ENCODE results near the gene CHRNE. TPM values are rescaled to one million over a fixed set of nuclear protein-coding genes. Genes with fewer than 3 reads are reported as not detected.
"Not testable (repeated sequence)": the region's sequence is repeated elsewhere in the genome, so short reads cannot be mapped to it uniquely, and the experiment has no call there.

The CHRNE gene
- polyA plus RNA-seq, 4 donors, result 1.4 to 2.0 (median 1.7) TPM

DNA sequence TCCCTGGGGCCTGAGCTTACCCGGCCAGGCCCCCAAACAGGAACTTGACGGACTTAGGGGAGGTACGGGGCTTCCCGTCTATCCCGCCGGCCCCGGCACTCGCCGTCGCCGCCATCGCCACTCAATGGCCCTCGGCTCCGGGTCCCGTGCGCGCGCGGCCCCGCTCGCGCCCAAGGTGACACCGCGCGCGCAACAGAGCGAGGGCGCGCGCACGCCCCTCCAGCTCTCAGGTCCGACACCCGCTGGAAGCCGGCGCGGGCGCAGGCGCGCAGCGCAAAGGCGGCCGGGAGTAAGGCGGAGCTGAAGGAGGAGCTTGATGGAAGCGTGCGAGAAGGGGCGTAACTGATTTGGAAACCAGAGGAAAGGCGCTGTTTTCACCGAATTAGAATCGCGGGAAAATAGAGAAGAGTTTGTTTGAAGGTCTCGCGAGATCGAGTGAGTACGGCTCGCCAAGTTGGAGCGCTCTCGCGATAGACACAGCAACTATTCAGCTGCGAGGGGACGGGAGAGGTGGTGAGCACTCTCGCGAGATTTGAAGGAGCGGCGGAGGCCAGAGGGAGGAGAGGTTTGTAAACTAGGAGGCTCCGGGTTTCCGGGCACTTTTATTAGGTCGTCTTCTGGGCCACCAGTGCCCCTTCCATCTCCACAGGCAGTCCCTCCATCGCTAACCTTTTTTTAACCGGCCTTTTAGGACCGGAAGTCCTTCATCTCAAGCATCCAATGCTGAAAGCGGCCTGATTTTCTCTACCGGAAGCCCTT lies 37.1 kb upstream of the CHRNE start, which contains the start of the genes RNF167 and SLC25A11:
Gene RNF167 (plus strand): TSS at position 473 of the 759 bp plus-strand sequence. CDS start 642 bp downstream, outside the sequence.
Gene SLC25A11 (minus strand): TSS at position 251 of the 759 bp plus-strand sequence. CDS start 136 bp downstream, at position 115.
- peak; percentile 98 to 99 (median 98) for DNase-seq (ENCODE audit: low read depth in 4 of 4, low spot score in 3 of 4)

DNA sequence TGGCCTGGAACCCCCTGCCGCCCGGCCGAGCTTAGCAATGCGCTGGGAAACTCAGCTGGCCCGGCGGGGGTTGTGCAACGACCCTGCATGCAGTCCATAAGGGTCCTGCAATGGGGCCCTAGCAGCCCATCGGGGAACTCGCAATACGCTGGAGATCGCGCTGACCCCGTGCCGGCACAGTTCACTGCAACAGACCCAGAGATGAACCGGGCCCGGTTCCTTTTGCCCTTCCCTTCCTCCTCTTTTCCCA lies 36.6 kb upstream of the CHRNE start:
- DNase-seq (ENCODE audit: low read depth in 4 of 4, low spot score in 3 of 4), result no peak

DNA sequence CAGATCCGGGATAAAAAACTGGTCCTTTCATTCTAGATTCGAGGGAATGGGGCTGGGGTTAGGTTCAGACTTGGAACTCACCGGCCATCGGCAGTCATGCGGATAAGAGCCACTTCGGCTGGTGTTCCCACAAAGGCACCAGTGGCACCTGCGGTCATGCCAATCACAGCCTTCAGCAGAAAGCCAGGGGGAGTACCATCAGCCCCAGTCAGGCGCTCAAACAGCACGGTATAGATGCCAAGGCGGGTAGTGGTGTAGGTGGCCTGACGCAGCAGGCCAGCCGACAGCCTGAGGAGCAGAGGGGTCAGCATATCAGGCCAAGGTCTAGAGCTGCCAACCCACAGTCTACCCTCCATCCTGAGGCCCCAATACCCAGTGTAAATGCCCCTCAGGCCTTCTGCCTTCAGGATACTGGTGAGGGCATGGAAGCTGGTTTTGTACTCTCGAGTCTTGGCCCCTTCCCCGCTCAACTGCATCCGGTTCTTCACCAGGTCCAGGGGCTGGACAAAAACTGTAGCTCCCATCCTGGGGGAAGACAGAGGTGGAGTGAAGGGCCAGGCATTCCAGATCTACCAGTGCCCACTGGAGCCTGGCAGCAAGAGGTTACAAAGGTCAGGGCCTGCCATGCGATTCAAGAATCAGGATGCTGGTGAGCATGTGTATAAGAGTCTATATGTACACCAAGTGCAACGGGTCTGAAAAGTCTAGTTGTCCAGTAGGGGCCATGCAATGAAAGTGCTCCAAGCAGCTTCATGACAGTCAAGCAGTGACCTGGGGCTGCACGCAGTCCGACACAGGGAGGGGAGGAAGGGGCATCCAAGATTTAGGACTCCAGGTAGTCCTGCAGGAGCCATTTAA lies 36.0 kb upstream of the CHRNE start:
- no peak for DNase-seq (ENCODE audit: low read depth in 4 of 4, low spot score in 3 of 4)

DNA sequence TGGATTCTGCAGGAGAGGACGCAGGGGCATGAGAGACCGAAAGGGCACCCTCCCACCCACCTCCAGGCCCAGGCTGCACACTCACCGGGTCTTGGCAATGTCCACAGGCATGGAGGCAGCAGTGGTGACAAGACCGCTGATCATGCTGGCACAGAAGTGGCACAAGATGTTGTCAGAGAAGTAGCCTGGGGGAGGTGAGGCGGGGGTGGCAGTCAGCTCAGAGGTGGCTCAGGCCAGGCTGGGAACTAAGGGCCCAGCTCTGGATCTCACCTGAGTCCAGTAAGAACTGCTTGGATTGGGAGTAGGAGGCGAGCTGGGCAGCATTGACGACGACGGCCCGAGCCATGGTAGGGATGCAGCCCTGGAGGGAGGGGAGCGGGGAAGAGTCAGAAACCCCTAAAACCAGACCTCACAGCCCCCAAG lies 35.2 kb upstream of the CHRNE start:
- DNase-seq (ENCODE audit: low read depth in 4 of 4, low spot score in 3 of 4), result no peak

DNA sequence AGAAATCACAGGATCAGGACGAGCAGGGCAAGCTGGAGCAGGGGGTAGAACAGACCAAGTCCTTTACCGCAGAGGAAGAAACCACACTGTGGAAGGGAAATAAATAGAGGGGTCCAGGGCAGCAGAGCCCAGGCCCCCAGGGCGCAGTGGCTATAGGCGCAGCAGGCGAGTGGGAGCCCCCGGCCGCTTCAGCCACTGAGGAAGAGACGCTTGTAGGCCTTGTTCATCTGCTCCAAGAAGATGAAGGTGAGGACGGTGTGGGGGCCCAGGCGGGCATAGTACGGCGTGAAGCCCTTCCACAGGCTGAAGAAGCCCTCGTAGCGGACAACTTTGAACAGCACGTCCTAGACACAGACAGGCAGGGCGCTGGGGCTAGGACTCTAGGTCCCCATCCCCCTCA lies 34.7 kb upstream of the CHRNE start:
- no peak for DNase-seq (ENCODE audit: low read depth in 4 of 4, low spot score in 3 of 4)

DNA sequence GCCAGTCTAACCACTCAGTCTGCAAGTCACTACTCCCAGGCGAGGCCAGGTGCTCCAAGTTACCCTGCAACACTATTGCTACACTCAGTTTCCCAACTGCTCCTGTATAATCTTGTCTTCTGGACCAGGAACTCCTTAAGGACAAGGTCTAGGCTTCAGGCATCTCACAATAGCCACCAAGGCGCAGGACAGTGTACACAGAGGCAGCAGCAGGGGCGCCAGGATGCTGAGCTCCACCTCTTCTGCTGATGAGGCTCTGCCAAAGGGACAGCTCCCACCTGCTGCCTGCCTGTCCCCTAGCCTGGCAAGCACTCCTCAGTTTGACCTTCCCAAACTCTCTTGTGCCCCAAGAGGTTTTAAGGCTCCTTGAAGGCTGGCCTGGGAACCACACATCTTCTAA lies 33.5 kb upstream of the CHRNE start:
- DNase-seq (ENCODE audit: low read depth in 4 of 4, low spot score in 3 of 4), result no peak

DNA sequence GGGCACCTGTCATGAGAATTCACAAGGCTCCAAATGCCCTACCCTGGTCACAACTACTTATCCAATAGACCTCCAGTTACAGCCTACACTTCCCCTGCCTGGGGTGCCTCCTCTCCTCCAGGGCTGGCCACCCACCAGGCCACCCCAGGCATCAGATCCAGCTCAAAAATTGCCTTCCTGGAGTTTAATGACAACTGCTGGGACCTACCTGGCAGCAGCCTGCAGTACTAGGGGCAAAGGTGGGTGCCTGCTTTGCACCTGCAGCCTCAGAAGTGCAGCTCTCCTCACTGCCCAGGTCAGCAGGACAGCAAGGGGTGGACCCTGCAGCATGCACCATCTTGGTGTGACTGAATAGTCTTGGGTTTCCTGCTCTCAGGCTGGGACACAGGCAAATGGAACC lies 32.8 kb upstream of the CHRNE start:
- DNase-seq (ENCODE audit: low read depth in 4 of 4, low spot score in 3 of 4), result no peak

DNA sequence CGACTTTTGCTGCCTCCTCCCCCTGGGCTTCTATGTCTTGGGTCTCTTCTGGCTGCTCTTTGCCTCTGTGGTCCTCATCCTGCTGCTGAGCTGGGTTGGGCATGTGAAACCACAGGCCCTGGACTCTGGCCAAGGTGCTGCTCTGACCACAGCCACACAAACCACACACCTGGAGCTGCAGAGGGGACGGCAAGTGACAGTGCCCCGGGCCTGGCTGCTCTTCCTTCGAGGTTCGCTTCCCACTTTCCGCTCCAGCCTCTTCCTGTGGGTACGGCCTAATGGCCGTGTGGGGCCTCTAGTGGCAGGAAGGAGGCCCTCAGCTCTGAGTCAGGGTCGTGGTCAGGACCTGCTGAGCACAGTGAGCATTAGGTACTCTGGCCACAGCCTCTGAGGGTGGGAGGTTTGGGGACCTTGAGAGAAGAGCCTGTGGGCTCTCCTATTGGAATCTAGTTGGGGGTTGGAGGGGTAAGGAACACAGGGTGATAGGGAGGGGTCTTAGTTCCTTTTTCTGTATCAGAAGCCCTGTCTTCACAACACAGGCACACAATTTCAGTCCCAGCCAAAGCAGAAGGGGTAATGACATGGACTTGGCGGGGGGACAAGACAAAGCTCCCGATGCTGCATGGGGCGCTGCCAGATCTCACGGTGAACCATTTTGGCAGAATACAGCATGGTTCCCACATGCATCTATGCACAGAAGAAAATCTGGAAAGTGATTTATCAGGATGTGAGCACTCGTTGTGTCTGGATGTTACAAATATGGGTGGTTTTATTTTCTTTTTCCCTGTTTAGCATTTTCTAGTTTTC lies 31.5 kb upstream of the CHRNE start:
- no peak for DNase-seq (ENCODE audit: low read depth in 4 of 4, low spot score in 3 of 4)

DNA sequence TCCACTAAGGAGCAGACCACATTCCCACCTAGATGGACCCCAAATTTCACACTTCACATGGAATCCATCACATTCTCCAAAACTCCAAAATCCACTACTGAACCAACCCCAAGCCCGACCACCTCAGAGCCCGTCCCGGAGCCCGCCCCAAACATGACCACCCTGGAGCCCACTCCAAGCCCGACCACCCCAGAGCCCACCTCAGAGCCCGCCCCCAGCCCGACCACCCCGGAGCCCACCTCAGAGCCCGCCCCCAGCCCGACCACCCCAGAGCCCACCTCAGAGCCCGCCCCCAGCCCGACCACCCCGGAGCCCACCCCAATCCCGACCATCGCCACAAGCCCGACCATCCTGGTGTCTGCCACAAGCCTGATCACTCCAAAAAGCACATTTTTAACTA lies 30.7 kb upstream of the CHRNE start:
- no peak for DNase-seq (ENCODE audit: low read depth in 4 of 4, low spot score in 3 of 4)

DNA sequence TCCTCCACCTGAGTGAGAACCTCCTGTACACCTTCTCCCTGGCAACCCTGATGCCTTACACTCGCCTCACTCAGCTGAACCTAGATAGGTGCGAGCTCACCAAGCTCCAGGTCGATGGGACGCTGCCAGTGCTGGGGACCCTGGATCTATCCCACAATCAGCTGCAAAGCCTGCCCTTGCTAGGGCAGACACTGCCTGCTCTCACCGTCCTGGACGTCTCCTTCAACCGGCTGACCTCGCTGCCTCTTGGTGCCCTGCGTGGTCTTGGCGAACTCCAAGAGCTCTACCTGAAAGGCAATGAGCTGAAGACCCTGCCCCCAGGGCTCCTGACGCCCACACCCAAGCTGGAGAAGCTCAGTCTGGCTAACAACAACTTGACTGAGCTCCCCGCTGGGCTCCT lies 29.9 kb upstream of the CHRNE start:
- DNase-seq (ENCODE audit: low read depth in 4 of 4, low spot score in 3 of 4), result no peak

DNA sequence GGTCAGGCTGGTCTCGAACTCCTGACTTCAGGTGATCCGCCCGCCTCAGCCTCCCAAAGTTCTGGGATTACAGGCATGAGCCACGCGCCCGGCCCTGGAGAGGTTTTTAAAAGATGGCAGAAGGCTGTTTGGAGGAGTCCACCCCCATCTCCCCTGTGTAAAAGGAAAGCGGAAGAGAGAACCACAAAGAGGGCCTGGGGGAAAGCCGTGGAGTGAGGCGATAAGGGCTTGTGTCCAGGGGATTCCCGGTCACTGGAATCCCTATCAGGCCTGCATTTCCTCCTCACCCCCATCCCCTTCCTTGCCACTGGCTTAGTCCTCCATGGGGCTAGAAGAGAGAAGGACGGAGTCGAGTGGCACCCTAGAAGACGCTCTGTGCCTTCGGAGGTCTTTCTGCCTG lies 29.1 kb upstream of the CHRNE start, which contains the start of gene GP1BA:
Gene GP1BA (plus strand): TSS at position 315 of the 400 bp plus-strand sequence. CDS start 328 bp downstream, outside the sequence.
- DNase-seq (ENCODE audit: low read depth in 4 of 4, low spot score in 3 of 4), result no peak

DNA sequence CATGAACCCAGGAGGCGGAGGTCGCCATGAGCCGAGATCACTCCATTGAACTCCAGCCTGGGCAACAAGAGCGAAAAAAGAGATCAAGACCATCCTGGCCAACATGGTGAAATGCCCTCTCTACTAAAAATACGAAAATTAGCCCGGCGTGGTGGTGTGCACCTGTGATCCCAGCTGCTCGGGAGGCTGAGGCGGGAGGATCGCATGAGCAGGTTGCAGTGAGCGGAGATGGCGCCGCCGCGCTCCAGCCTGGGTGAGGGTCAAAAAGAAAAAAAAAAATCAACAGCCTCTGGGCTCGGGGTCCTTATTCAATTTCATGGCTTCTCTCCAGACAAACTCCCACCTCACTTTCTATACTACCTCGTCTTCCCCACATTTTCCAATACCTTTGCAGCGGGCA lies 26.0 kb upstream of the CHRNE start:
- no peak for DNase-seq (ENCODE audit: low read depth in 4 of 4, low spot score in 3 of 4)

DNA sequence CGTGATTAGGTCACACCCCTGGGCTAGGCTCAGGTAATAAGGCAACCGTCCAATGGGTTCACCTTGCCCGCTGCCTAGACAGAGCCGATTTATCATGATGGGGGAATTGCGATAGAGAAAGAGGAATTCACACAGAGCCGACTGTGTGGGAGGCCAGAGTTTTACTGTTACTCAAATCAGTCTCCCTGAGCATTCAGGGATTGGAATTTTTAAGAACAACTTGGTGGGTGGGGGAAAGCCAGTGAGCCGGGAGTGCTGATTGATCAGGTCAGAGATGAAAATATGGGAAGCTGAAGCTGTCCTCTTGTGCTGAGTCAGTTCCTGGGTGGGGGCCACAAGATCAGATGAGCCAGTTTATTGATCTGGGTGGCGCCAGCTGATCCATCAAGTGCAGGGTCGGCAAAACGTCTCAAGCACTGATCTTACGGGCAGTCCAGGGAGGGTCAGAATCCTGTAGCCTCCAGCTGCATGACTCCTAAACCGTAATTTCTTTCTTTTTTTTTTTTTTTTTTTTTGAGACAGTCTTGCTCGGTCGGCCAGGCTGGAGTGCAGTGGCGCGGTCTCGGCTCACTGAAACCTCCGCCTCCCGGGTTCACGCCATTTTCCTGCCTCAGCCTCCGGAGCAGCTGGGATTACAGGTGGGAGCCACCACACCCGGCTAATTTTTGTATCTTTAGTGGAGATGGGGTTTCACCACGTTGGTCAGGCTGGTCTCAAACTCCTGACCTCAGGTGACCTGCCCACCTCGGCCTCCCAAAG lies 23.9 kb upstream of the CHRNE start:
- not testable (repeated sequence) for DNase-seq (ENCODE audit: low read depth in 4 of 4, low spot score in 3 of 4)

DNA sequence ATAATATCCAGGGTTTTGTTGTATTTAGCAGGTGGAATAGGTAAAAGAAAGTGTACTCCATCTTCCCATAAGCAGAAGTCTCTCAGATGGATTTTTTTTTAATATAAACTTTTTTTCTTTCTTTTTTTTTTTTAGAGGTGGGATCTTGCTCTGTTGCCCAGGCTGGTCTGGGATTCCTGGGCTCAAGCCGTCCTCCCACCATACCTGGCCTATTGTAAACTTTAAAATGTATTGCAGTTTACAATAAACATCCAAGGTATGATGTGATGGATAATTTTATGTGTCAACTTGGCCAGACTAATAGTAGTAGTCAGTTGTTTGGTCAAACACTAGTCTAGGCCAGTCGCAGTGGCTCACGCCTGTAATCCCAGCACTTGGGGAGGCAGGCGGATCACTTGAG lies 18.4 kb upstream of the CHRNE start:
- DNase-seq (ENCODE audit: low read depth in 4 of 4, low spot score in 3 of 4), result no peak

DNA sequence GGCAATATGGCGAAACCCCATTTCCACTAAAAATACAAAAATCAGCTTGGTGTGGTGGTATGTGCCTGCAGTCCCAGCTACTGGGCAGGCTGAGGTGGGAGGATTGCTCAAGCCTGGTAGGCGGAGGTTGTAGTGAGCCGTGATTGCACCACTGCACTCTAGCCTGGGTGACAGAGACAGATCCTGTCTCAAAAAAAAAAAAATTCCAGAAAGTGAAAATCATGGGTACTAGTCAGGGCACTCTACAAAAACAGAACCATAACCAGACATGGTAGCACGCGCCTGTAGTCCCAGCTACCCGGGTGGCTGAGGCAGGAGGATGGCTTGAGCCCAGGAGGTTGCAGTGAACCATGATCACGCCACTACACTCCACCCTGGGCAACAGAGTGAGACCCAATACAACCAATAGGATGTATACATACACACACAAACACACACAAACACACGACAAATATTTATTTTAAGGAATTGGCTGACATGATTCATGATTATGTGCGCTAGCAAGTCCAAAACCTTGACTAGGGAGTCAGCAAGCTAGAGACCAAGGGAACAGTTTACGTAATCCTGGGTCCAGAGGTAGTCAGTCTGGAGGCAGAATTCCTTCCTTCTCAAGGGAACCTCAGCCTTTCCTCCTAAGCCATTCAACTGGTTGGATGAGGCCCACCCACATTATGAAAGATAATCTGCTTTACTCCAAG lies 17.6 kb upstream of the CHRNE start:
- no peak for DNase-seq (ENCODE audit: low read depth in 4 of 4, low spot score in 3 of 4)

DNA sequence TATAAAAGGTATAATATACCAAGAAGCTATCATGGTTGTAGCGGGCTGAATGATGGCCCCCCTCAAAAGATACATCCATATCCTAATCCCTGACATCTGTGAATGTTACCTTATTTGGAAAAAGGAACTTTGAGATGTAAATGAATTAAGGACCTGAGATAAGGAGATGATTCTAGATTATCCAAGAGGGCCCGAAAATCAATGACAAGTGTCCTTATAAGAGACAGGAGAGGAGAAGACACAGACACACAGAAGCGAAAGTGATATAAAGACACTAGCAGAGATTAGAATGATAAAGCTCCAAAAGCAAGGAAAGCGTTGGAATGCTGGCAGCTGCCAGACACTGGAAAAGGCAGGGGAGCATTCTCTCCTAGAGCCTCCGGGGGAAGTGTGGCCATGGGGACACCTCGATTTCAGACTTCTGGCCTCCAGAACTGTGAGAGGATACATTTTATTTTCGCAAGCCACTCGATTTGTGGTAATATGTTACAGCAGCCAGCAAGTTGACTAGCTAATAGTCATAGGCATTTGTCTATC lies 16.7 kb upstream of the CHRNE start:
- no peak for DNase-seq (ENCODE audit: low read depth in 4 of 4, low spot score in 3 of 4)

DNA sequence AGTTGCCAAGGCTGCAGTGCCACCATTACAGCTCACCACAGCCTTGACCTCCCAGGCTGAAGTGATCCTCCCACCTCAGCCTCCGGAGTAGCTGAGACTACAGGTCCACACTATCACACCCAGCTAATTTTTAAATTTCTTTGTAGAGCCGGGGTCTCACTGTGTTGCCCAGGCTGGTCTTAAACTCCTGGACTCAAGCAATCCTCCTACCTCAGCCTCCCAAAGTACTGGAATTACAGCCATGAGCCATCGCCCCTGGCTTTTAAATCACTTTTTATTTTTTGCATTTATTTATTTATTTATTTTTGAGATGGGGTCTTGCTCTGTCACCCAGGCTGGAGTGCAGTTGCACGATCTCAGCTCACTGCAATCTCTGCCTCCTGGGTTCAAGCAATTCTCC lies 11.7 kb upstream of the CHRNE start:
- not testable (repeated sequence) for DNase-seq (ENCODE audit: low read depth in 4 of 4, low spot score in 3 of 4)

DNA sequence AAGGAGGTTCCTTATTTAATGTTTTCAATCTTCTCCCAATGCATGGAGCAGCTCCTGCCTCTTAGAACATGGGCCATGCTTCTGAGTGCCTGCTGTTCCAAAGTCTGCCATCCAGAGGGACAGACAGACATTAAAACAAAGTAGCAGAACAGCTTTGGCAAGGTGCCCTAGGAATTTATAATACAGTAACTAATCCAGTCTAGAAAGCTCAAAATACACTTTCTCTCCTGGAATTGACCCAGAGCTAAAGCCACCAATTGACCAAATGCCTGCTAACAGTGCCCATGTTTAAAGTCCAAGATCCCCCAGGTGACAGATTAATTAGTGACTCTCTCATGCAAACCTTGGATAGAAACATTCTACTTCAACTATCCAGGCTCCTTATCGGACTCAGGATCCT lies 11.1 kb upstream of the CHRNE start:
- no peak for DNase-seq (ENCODE audit: low read depth in 4 of 4, low spot score in 3 of 4)

DNA sequence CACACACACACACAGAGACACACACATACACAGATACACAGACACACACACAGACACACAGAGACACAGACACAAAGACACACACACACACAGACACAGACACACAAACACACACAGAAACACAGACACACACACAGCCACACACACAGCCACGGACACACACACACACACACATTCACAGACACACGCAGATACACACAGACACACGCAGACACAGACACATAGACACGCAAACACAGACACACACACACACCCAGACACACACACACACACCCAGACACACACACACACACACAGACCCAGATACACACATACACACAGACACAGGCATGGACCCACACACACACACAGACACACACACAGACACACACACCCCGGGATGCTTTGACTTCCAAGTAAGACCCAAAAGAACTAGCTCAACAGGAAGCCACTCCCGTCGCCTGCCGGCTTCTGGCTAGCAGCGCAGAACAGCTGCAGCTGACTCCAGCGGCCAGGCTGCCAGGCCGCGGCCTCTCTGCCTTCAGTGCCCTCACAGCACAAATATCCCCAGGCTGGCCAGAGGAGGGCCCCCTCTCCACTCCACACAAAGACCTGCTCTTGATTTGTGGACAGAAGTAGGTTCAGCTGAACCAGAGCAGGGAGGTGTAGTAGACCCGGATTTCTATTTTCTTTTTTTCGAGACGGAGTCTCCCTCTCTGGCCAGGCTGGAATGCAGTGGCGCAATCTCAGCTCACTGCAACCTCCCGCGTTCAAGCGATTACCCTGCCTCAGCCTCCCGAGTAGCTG lies 6.0 kb upstream of the CHRNE start:
- peak; percentile 72 to 81 (median 78) for DNase-seq (ENCODE audit: low read depth in 4 of 4, low spot score in 3 of 4)

All from left renal pelvis (tissue), 4 donors.